SH-SY5Y (cell line): ENCODE measurements around the gene CLMN.

ENCODE experiments used
- GATA2 ChIP-seq: IDR thresholded peaks from 2 replicates; pipeline ENCODE4 v1.6.1; 2011; ENCODE audit warnings: mild to moderate bottlenecking, low read depth, low read length
- GATA3 ChIP-seq: IDR thresholded peaks from 2 replicates; pipeline ENCODE4 v1.6.1; 2011; ENCODE audit warnings: low read depth, mild to moderate bottlenecking, low read length, moderate library complexity

DNA sequence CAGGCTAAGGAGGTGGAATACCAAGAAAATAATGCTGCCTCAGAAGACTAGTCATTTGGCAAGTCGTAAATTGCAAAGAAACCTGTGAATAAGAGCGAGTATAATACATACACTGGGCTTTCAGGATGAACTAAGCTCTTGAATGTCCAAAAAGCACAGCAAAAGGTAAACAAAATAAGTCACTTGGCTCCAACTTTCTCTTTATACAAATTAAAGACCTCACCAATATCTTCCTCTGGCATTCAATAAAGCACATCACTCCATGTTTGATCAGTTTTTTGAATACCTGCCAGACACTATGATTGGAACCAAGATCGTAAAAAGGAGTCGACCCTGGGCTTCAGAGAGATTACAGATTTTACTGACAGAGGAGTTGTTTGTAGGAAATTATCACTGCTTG lies 165.8 kb downstream of the CLMN start:
- TF ChIP-seq GATA2 = no peak
- TF ChIP-seq GATA3 = no peak
